ENCODE measurements around the gene MTO1.

- TF ChIP-seq CTCF (IDR thresholded peaks at IDR 0.05 in 4 of 5, conservative IDR thresholded peaks at IDR 0.05 in 1 of 5) = no peak
- no peak for TF ChIP-seq POLR2A (IDR thresholded peaks at IDR 0.05)
Observed at GRCh38 chr6:73503027-73503772, 41.7 kb downstream of the MTO1 start.
